ENCODE measurements around the gene INKA2.
A peak's percentile ranks its signal among the peaks of the same experiment; 100 is the strongest.

Gene INKA2

GRCh38 chr1:111695801-111696200 is 43.4 kb downstream of the INKA2 start:
- Histone ChIP-seq H3K9ac (ENCODE audit: insufficient read length) (no peak overlapping the region), H3K36me3 (ENCODE audit: insufficient read depth, low read length) (peaks cover 46% of the 10 kb centered on the region), H3K4me3 (no peak overlapping the region), H3K9me3 (ENCODE audit: low read depth, low read length) (no peaks in the 10 kb centered on the region), H3K27ac (no peak overlapping the region)
- no peak for DNase-seq (ENCODE audit: low read depth, low spot score)
- TF ChIP-seq POLR2AphosphoS5 (IDR thresholded peaks at IDR 0.05; ENCODE audit: borderline replicate concordance, low read depth, low read length) = no peak
- TF ChIP-seq FOXP2 (optimal IDR thresholded peaks at IDR 0.05; ENCODE audit: control extremely low read depth, extremely low read length, insufficient read depth) = no peak
- TF ChIP-seq EZH2 (IDR thresholded peaks at IDR 0.05) = no peak

GRCh38 chr1:111691886-111692285 is 47.3 kb downstream of the INKA2 start:
- DNase-seq (ENCODE audit: low read depth, low spot score) = no peak
- Histone ChIP-seq H3K36me3 (ENCODE audit: insufficient read depth, low read length) (peaks cover 21% of the 10 kb centered on the region), H3K27ac (no peak overlapping the region), H3K9me3 (ENCODE audit: low read depth, low read length) (no peaks in the 10 kb centered on the region), H3K4me3 (no peak overlapping the region), H3K9ac (ENCODE audit: insufficient read length) (no peak overlapping the region)
- TF ChIP-seq EZH2 (IDR thresholded peaks at IDR 0.05) (no peak), POLR2AphosphoS5 (IDR thresholded peaks at IDR 0.05; ENCODE audit: borderline replicate concordance, low read depth, low read length) (no peak), FOXP2 (optimal IDR thresholded peaks at IDR 0.05; ENCODE audit: control extremely low read depth, extremely low read length, insufficient read depth) (no peak)

- H3K9me3 ChIP-seq (ENCODE audit: low read depth, low read length) = no peaks in the 10 kb centered on the region
- H3K4me3 ChIP-seq = peak overlapping the region; percentile 44
- TF ChIP-seq EZH2 (IDR thresholded peaks at IDR 0.05) (no peak), POLR2AphosphoS5 (IDR thresholded peaks at IDR 0.05; ENCODE audit: borderline replicate concordance, low read depth, low read length) (no peak), FOXP2 (optimal IDR thresholded peaks at IDR 0.05; ENCODE audit: control extremely low read depth, extremely low read length, insufficient read depth) (no peak)
- peak overlapping the region; percentile 55; the same call in 1 of the 2 replicates for H3K27ac ChIP-seq
- no peak overlapping the region for H3K9ac ChIP-seq (ENCODE audit: insufficient read length)
- H3K36me3 ChIP-seq (ENCODE audit: insufficient read depth, low read length) = peaks cover 15% of the 10 kb centered on the region
- peak; percentile 79 for DNase-seq (ENCODE audit: low read depth, low spot score)
Observed at GRCh38 chr1:111690306-111690617, 48.9 kb downstream of the INKA2 start.
